Measurements from ENCODE around the gene EMCN.
"Not testable (repeated sequence)": the region's sequence is repeated elsewhere in the genome, so short reads cannot be mapped to it uniquely, and the experiment has no call there.

Gene EMCN

DNA sequence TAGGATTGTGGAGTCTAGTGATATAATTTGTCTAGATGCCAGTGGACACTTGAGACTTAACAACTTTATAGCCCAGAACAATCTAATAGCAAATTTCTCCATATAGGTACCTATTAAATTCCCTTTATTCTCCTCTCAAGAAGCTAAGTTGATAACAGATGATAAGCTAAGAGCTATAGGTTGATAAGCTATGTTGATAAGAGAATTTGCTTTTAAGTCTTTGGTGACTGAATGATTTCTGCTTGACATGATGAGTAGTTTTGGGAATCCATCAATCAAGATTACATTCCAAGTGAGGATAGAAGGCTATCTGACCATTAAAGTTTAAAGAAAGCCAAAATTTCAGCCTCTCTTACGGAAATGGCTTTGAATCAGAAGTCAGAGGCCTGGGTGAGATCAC lies 131.6 kb downstream of the EMCN start:
- Histone ChIP-seq H3K9me2 (replicated peaks; ENCODE audit: low read depth, low read length) (no peaks in the 10 kb centered on the region), H3K9me3 (ENCODE audit: insufficient read depth, low read depth, low read length) (no peaks in the 10 kb centered on the region), H3K4me2 (ENCODE audit: low read depth, low read length, poor library complexity, severe bottlenecking) (no peak overlapping the region), H3K4me3 (ENCODE audit: low read length, poor library complexity, severe bottlenecking) (no peak overlapping the region), H3K27me3 (ENCODE audit: insufficient read depth, low read length, poor library complexity, severe bottlenecking) (no peaks in the 10 kb centered on the region), H4K20me1 (ENCODE audit: insufficient read depth, low read length, poor library complexity, severe bottlenecking) (no peaks in the 10 kb centered on the region), H3F3A (ENCODE audit: low read depth) (no peaks in the 10 kb centered on the region; the same call in 1 of the 2 replicates), H3K79me2 (ENCODE audit: insufficient read depth, low read length) (no peaks in the 10 kb centered on the region), H3K9ac (ENCODE audit: low read depth, low read length, poor library complexity, severe bottlenecking) (no peak overlapping the region), H2AFZ (ENCODE audit: low read length) (no peak overlapping the region), H3K4me1 (ENCODE audit: insufficient read depth, low read length, poor library complexity, severe bottlenecking) (no peaks in the 10 kb centered on the region), H3K36me3 (ENCODE audit: insufficient read depth, low read length) (no peaks in the 10 kb centered on the region)
- TF ChIP-seq EZH2phosphoT487 (IDR thresholded peaks at IDR 0.05; ENCODE audit: borderline replicate concordance), result no peak
- TF ChIP-seq, protein P1, sequence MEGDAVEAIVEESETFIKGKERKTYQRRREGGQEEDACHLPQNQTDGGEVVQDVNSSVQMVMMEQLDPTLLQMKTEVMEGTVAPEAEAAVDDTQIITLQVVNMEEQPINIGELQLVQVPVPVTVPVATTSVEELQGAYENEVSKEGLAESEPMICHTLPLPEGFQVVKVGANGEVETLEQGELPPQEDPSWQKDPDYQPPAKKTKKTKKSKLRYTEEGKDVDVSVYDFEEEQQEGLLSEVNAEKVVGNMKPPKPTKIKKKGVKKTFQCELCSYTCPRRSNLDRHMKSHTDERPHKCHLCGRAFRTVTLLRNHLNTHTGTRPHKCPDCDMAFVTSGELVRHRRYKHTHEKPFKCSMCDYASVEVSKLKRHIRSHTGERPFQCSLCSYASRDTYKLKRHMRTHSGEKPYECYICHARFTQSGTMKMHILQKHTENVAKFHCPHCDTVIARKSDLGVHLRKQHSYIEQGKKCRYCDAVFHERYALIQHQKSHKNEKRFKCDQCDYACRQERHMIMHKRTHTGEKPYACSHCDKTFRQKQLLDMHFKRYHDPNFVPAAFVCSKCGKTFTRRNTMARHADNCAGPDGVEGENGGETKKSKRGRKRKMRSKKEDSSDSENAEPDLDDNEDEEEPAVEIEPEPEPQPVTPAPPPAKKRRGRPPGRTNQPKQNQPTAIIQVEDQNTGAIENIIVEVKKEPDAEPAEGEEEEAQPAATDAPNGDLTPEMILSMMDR (conservative IDR thresholded peaks at IDR 0.05; ENCODE audit: low read length), result no peak

DNA sequence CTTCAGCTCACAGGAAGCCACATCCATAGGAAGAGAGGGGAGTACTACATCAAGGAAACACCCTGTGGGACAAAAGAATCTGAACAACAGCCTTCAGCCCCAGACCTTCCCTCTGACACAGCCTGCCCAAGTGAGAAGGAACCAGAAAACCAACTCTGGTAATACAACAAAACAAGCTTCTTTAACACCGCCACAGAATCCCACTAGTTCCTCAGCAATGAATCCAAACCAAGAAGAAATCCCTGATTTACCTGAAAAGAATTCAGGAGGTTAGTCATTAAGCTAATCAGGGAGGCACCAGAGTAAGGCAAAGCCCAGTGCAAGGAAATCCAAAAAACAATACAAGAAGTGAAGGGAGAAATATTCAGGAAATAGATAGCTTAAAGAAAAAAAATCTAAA lies 137.4 kb downstream of the EMCN start:
- not testable (repeated sequence) for H3K27me3 ChIP-seq (ENCODE audit: insufficient read depth, low read length, poor library complexity, severe bottlenecking); H2AFZ ChIP-seq (ENCODE audit: low read length); H3K9me3 ChIP-seq (ENCODE audit: insufficient read depth, low read depth, low read length); H4K20me1 ChIP-seq (ENCODE audit: insufficient read depth, low read length, poor library complexity, severe bottlenecking); H3K36me3 ChIP-seq (ENCODE audit: insufficient read depth, low read length); H3F3A ChIP-seq (ENCODE audit: low read depth); H3K79me2 ChIP-seq (ENCODE audit: insufficient read depth, low read length); H3K4me2 ChIP-seq (ENCODE audit: low read depth, low read length, poor library complexity, severe bottlenecking); H3K4me3 ChIP-seq (ENCODE audit: low read length, poor library complexity, severe bottlenecking); H3K4me1 ChIP-seq (ENCODE audit: insufficient read depth, low read length, poor library complexity, severe bottlenecking); H3K9me2 ChIP-seq (replicated peaks; ENCODE audit: low read depth, low read length); H3K9ac ChIP-seq (ENCODE audit: low read depth, low read length, poor library complexity, severe bottlenecking)

DNA sequence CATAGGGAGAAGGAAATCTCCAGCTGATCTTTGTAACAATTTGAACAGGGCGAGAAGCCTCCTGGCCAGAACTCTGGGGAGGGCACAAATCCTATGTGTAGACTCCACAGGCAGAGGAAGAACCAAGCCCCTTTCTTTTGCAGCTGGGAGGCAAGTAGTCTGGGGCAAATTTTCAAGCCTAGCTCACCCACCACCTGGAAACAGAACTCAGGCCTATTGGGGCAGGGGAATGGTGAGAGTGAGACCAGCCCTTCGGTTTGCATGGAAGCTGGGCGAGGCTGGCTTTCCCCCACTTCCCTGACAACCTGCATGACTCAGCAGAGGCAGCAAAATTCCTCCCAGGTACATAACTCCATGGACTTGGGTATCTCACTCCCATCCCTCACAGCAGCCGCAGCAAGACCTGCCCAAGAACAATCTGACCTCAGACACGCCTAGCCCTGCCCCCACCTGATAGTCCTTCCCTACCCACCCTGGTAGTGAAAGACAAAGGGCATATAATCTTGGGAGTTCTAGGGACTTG lies 138.2 kb downstream of the EMCN start:
- Histone ChIP-seq H3K27me3 (ENCODE audit: insufficient read depth, low read length, poor library complexity, severe bottlenecking) (no peaks in the 10 kb centered on the region), H3K4me1 (ENCODE audit: insufficient read depth, low read length, poor library complexity, severe bottlenecking) (no peaks in the 10 kb centered on the region), H3F3A (ENCODE audit: low read depth) (no peaks in the 10 kb centered on the region; the same call in 1 of the 2 replicates), H3K4me3 (ENCODE audit: low read length, poor library complexity, severe bottlenecking) (no peak overlapping the region), H2AFZ (ENCODE audit: low read length) (no peak overlapping the region; the same call in 1 of the 2 replicates), H4K20me1 (ENCODE audit: insufficient read depth, low read length, poor library complexity, severe bottlenecking) (no peaks in the 10 kb centered on the region), H3K4me2 (ENCODE audit: low read depth, low read length, poor library complexity, severe bottlenecking) (no peak overlapping the region), H3K9ac (ENCODE audit: low read depth, low read length, poor library complexity, severe bottlenecking) (no peak overlapping the region), H3K79me2 (ENCODE audit: insufficient read depth, low read length) (no peaks in the 10 kb centered on the region), H3K9me3 (ENCODE audit: insufficient read depth, low read depth, low read length) (no peaks in the 10 kb centered on the region), H3K9me2 (replicated peaks; ENCODE audit: low read depth, low read length) (no peaks in the 10 kb centered on the region), H3K36me3 (ENCODE audit: insufficient read depth, low read length) (no peaks in the 10 kb centered on the region)
- TF ChIP-seq EZH2phosphoT487 (IDR thresholded peaks at IDR 0.05; ENCODE audit: borderline replicate concordance), result no peak
- TF ChIP-seq, protein P1 (conservative IDR thresholded peaks at IDR 0.05; ENCODE audit: low read length), result no peak

DNA sequence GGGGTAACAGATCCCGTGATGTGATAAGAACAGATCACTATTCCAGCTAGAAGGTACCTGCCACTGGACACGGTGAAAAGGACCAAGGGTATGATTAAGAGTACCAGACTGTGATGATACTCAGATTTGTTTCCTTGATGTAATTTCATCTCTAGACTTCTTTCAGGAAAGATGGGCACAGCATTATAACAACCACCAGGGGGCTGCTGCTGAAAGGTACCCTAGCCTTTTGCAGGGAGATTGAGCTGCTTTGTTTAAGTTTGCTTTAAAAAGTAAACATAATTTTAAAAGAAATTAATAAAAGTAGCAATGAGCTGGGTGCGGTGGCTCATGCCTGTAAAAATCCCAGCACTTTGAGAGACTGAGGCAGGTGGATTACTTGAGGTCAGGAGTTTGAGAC lies 145.4 kb downstream of the EMCN start:
- no peak overlapping the region for H2AFZ ChIP-seq (ENCODE audit: low read length)
- H3K4me1 ChIP-seq (ENCODE audit: insufficient read depth, low read length, poor library complexity, severe bottlenecking), result no peaks in the 10 kb centered on the region
- TF ChIP-seq, protein P1 (conservative IDR thresholded peaks at IDR 0.05; ENCODE audit: low read length), result peak; percentile 73
- no peak for TF ChIP-seq EZH2phosphoT487 (IDR thresholded peaks at IDR 0.05; ENCODE audit: borderline replicate concordance)
- H4K20me1 ChIP-seq (ENCODE audit: insufficient read depth, low read length, poor library complexity, severe bottlenecking), result no peaks in the 10 kb centered on the region
- H3K9me3 ChIP-seq (ENCODE audit: insufficient read depth, low read depth, low read length), result no peaks in the 10 kb centered on the region
- no peaks in the 10 kb centered on the region for H3F3A ChIP-seq (ENCODE audit: low read depth)
- H3K36me3 ChIP-seq (ENCODE audit: insufficient read depth, low read length), result no peaks in the 10 kb centered on the region
- no peaks in the 10 kb centered on the region for H3K27me3 ChIP-seq (ENCODE audit: insufficient read depth, low read length, poor library complexity, severe bottlenecking)
- H3K9me2 ChIP-seq (replicated peaks; ENCODE audit: low read depth, low read length), result no peaks in the 10 kb centered on the region
- H3K4me3 ChIP-seq (ENCODE audit: low read length, poor library complexity, severe bottlenecking), result no peak overlapping the region
- no peaks in the 10 kb centered on the region for H3K79me2 ChIP-seq (ENCODE audit: insufficient read depth, low read length)
- no peak overlapping the region for H3K4me2 ChIP-seq (ENCODE audit: low read depth, low read length, poor library complexity, severe bottlenecking)
- H3K9ac ChIP-seq (ENCODE audit: low read depth, low read length, poor library complexity, severe bottlenecking), result no peak overlapping the region

Data from Loucy (cell line).